Left ventricle myocardium inferior (tissue), 1 donor: Measurements from ENCODE around the gene EML2. TPM values are rescaled to one million over a fixed set of nuclear protein-coding genes. Genes with fewer than 3 reads are reported as not detected.
A peak's percentile ranks its signal among the peaks of the same experiment; 100 is the strongest.
"Not testable (repeated sequence)": the region's sequence is repeated elsewhere in the genome, so short reads cannot be mapped to it uniquely, and the experiment has no call there.

Experiments used
- DNase-seq: peaks from one replicate; pipeline ENCODE4 v3.0.0-alpha.2; 2020
- H3K27ac ChIP-seq: fragments of 200-600 bp; replicated peaks from 2 replicates; pipeline ENCODE4 v1.8.0; 2021
- H3K27me3 ChIP-seq: fragments of 200-600 bp; 2 replicates; pipeline ENCODE4 v1.8.0; 2021; ENCODE audit warnings: low read depth
- H3K36me3 ChIP-seq: fragments of 200-600 bp; 2 replicates; pipeline ENCODE4 v1.8.0; 2021
- H3K4me1 ChIP-seq: fragments of 200-600 bp; 2 replicates; pipeline ENCODE4 v1.8.0; 2021
- H3K4me3 ChIP-seq: fragments of 200-600 bp; 2 replicates; pipeline ENCODE4 v1.8.0; 2021; ENCODE audit warnings: mild to moderate bottlenecking, moderate library complexity
- H3K9me3 ChIP-seq: fragments of 200-600 bp; replicated peaks from 2 replicates; pipeline ENCODE4 v1.8.0; 2021
- CTCF ChIP-seq: fragments of 200-600 bp; IDR thresholded peaks from 2 replicates; pipeline ENCODE4 v1.8.0; 2021; ENCODE audit warnings: antibody characterized with exemption, mild to moderate bottlenecking, borderline replicate concordance
- intact Hi-C: fragments of 100-400 bp; cut with micrococcal nuclease; formaldehyde crosslinking; loops from one replicate; pipeline ENCODE4 v1.11.0; 2022
- total RNA-seq: library from RNA; stranded (reverse); fragmentation: NEBNext Ultra II Directional; extraction: Animal tissue kit (Norgen Biotek cat#: 25700); gene quantifications from one replicate; pipeline ENCODE4 v1.2.1, GENCODE V29; 2021
- donor health status: DM: no; HTN: yes; CAD: no; lungs with severe emphysema.

EML2 gene
- total RNA-seq, 1 donor from 2014 or later, result 48.4 TPM

- intact Hi-C loops, result no loop called here
- no peak for DNase-seq
- Histone ChIP-seq H3K36me3 (peaks cover 72% of the 10 kb centered on the region), H3K9me3 (no peaks in the 10 kb centered on the region), H3K27ac (no peak overlapping the region), H3K4me1 (no peaks in the 10 kb centered on the region), H3K27me3 (no peaks in the 10 kb centered on the region), H3K4me3 (no peak overlapping the region)
- no peak for TF ChIP-seq CTCF
These were observed 17.2 kb downstream of the EML2 start for GRCh38 chr19:45621976-45622503.

GRCh38 chr19:45621389-45621788 is 17.8 kb downstream of the EML2 start:
- Histone ChIP-seq H3K27me3 (no peaks in the 10 kb centered on the region), H3K27ac (no peak overlapping the region), H3K4me3 (no peak overlapping the region), H3K4me1 (no peaks in the 10 kb centered on the region), H3K36me3 (peaks cover 66% of the 10 kb centered on the region), H3K9me3 (no peaks in the 10 kb centered on the region)
- intact Hi-C loops, result no loop called here
- DNase-seq, result no peak
- no peak for TF ChIP-seq CTCF

- no peak for TF ChIP-seq CTCF
- intact Hi-C loops, result no loop called here
- H3K27ac ChIP-seq, result no peak overlapping the region
These were observed 22.5 kb downstream of the EML2 start for GRCh38 chr19:45616704-45617017.

GRCh38 chr19:45615795-45616703 is 23.1 kb downstream of the EML2 start:
- no peak for TF ChIP-seq CTCF
- intact Hi-C loops, result no loop called here
- Histone ChIP-seq H3K27me3 (no peaks in the 10 kb centered on the region), H3K27ac (peak overlapping the region; percentile 63), H3K4me1 (peaks cover 19% of the 10 kb centered on the region), H3K9me3 (no peaks in the 10 kb centered on the region), H3K36me3 (peaks cover 63% of the 10 kb centered on the region), H3K4me3 (peak overlapping the region; percentile 17)
- DNase-seq, result peak; percentile 70

More at GRCh38 chr19:45616704-45617017, 22.5 kb downstream of the EML2 start:
- Histone ChIP-seq H3K27me3 (no peaks in the 10 kb centered on the region), H3K36me3 (peaks cover 62% of the 10 kb centered on the region), H3K4me1 (peaks cover 19% of the 10 kb centered on the region), H3K4me3 (no peak overlapping the region), H3K9me3 (no peaks in the 10 kb centered on the region)
- DNase-seq, result no peak

- DNase-seq, H3K4me3 ChIP-seq, H3K9me3 ChIP-seq, intact Hi-C loops, H3K27me3 ChIP-seq: not testable (repeated sequence)
- peaks cover 66% of the 10 kb centered on the region for H3K36me3 ChIP-seq
- H3K27ac ChIP-seq, result peak overlapping the region; percentile 63
- peaks cover 19% of the 10 kb centered on the region for H3K4me1 ChIP-seq
These were observed 24.1 kb downstream of the EML2 start for GRCh38 chr19:45615056-45615455.
